Neural progenitor cell (in vitro differentiated cells): ENCODE data around the gene MYB. TPM values are rescaled to one million over a fixed set of nuclear protein-coding genes. Genes with fewer than 3 reads are reported as not detected.

Experiments
- DNase-seq: peaks from one replicate; pipeline ENCODE4 v3.0.0-alpha.2; 2016; ENCODE audit warnings: low spot score
- H2AFZ ChIP-seq: fragments of 200-600 bp; sonication (generic); replicated peaks from 2 replicates; pipeline ENCODE4 v1.6.1; 2016; ENCODE audit warnings: antibody characterized with exemption
- H3F3A ChIP-seq: fragments of 200-600 bp; sonication (generic); 2 replicates; pipeline ENCODE4 v1.6.1; 2016; ENCODE audit warnings: antibody characterized with exemption, low read depth
- H3K27ac ChIP-seq: fragments of 200-600 bp; sonication (generic); 2 replicates; pipeline ENCODE4 v1.5.1; 2016; ENCODE audit warnings: mild to moderate bottlenecking
- H3K27me3 ChIP-seq: fragments of 200-600 bp; sonication (generic); 2 replicates; pipeline ENCODE4 v1.6.1; 2016; ENCODE audit warnings: mild to moderate bottlenecking, moderate library complexity
- H3K36me3 ChIP-seq: fragments of 200-600 bp; sonication (generic); 2 replicates; pipeline ENCODE4 v1.5.1; 2016
- H3K4me1 ChIP-seq: fragments of 200-600 bp; sonication (generic); 2 replicates; pipeline ENCODE4 v1.6.1; 2016; ENCODE audit warnings: mixed run types
- H3K4me2 ChIP-seq: fragments of 200-600 bp; sonication (generic); 2 replicates; pipeline ENCODE4 v1.6.1; 2016
- H3K4me3 ChIP-seq: fragments of 200-600 bp; sonication (generic); 2 replicates; pipeline ENCODE4 v1.5.1; 2016
- H3K79me2 ChIP-seq: fragments of 200-600 bp; sonication (generic); 2 replicates; pipeline ENCODE4 v1.6.1; 2016; ENCODE audit warnings: low read depth
- H3K9ac ChIP-seq: fragments of 200-600 bp; sonication (generic); 2 replicates; pipeline ENCODE4 v1.6.1; 2016
- H3K9me3 ChIP-seq: fragments of 200-600 bp; sonication (generic); 2 replicates; pipeline ENCODE4 v1.5.1; 2016; ENCODE audit warnings: low read depth
- H4K20me1 ChIP-seq: fragments of 200-600 bp; sonication (generic); 2 replicates; pipeline ENCODE4 v1.6.1; 2016; ENCODE audit warnings: low read depth
- H3K27ac Mint-ChIP-seq: 3 replicates; pipeline ENCODE4 v1.8.0; 2021; ENCODE audit warnings: mixed read lengths
- H3K27me3 Mint-ChIP-seq: 2 replicates; pipeline ENCODE4 v1.8.0; 2022; ENCODE audit warnings: low read depth, mild to moderate bottlenecking, inconsistent platforms, moderate library complexity, mixed read lengths; ENCODE audit not compliant: insufficient read depth
- H3K36me3 Mint-ChIP-seq: 3 replicates; pipeline ENCODE4 v1.8.0; 2021; ENCODE audit warnings: mixed read lengths
- H3K4me1 Mint-ChIP-seq: 3 replicates; pipeline ENCODE4 v1.8.0; 2021; ENCODE audit warnings: mixed read lengths
- H3K4me3 Mint-ChIP-seq: 3 replicates; pipeline ENCODE4 v1.8.0; 2021; ENCODE audit warnings: mild to moderate bottlenecking, moderate library complexity, mixed read lengths
- H3K9me3 Mint-ChIP-seq: 3 replicates; pipeline ENCODE4 v1.8.0; 2020; ENCODE audit warnings: mixed read lengths
- CTCF ChIP-seq: fragments of 200-600 bp; sonication (generic); IDR thresholded peaks from 2 replicates; pipeline ENCODE4 v1.5.1; 2017; ENCODE audit warnings: antibody characterized with exemption, mild to moderate bottlenecking
- EZH2 ChIP-seq: fragments of 200-600 bp; sonication (generic); IDR thresholded peaks from 2 replicates; pipeline ENCODE4 v1.6.1; 2017; ENCODE audit warnings: antibody characterized with exemption, mild to moderate bottlenecking, moderate library complexity
- EZH2phosphoT487 ChIP-seq: fragments of 200-600 bp; sonication (generic); IDR thresholded peaks from 2 replicates; pipeline ENCODE4 v1.6.1; 2017; ENCODE audit warnings: antibody characterized with exemption
- microRNA-seq: library from miRNA; unstranded; fragments of <30 nt; microRNA quantifications from one replicate; pipeline ENCODE4, GENCODE V29; 2016
- small RNA-seq: library from RNA; depleted of rRNA; stranded (forward); fragments of <200 nt; gene quantifications from one replicate; pipeline ENCODE3, GENCODE V24; 2015
- total RNA-seq: library from RNA; depleted of rRNA; stranded (reverse); fragments of >200 nt; gene quantifications from 2 replicates; pipeline ENCODE4 v1.2.3, GENCODE V29; 2015; ENCODE audit warnings: low replicate concordance

MYB gene
- total RNA-seq, 1 donor from 2014 or later, result 3.0 TPM

GRCh38 chr6:135268740-135269139, 87.6 kb downstream of the MYB start:
- H3K4me3 ChIP-seq, result no peak overlapping the region
- Mint-ChIP-seq H3K27ac (peak overlapping the region; percentile 10), H3K4me3 (no peak overlapping the region), H3K4me1 (peaks cover 3% of the 10 kb centered on the region), H3K27me3 (peaks cover 3% of the 10 kb centered on the region), H3K9me3 (no peaks in the 10 kb centered on the region), H3K36me3 (no peaks in the 10 kb centered on the region)
- H3K79me2 ChIP-seq, result no peaks in the 10 kb centered on the region
- no peaks in the 10 kb centered on the region for H3F3A ChIP-seq
- no peaks in the 10 kb centered on the region for H3K9me3 ChIP-seq
- no peaks in the 10 kb centered on the region for H4K20me1 ChIP-seq
- no peak overlapping the region for H3K4me2 ChIP-seq
- no peaks in the 10 kb centered on the region for H3K27me3 ChIP-seq
- TF ChIP-seq EZH2, result no peak
- no peak for TF ChIP-seq EZH2phosphoT487
- TF ChIP-seq CTCF, result no peak
- H2AFZ ChIP-seq, result no peak overlapping the region
- H3K36me3 ChIP-seq, result no peaks in the 10 kb centered on the region
- DNase-seq, result no peak
- H3K27ac ChIP-seq, result no peak overlapping the region
- H3K9ac ChIP-seq, result no peak overlapping the region
- H3K4me1 ChIP-seq, result peaks cover 12% of the 10 kb centered on the region

Small RNAs within 50 kb of the gene (microRNA-seq; reads per million reads assigned to microRNA genes)
- gene MIR548A2, result not detected

Small RNAs within 50 kb of the gene (small RNA-seq; reads per million reads assigned to genes)
- not detected for gene MIR548A2

Other genes with a start within 250 kb of the MYB start
- gene ALDH8A1, start 231.2 kb upstream of the MYB start, total RNA-seq, result not detected in 2 replicates
- 149 and 215 TPM in 2 replicates for gene HBS1L, start 126.5 kb upstream of the MYB start, total RNA-seq